VCaP (cell line): ENCODE data around the gene ZHX3.
"Not testable (repeated sequence)": the region's sequence is repeated elsewhere in the genome, so short reads cannot be mapped to it uniquely, and the experiment has no call there.

Experiments used
- H3K27ac ChIP-seq: fragments of 450-650 bp; 2 replicates; pipeline ENCODE4 v1.5.1; 2017
- CTCF ChIP-seq: fragments of 450-650 bp; conservative IDR thresholded peaks from 2 replicates; pipeline ENCODE4 v1.5.1; 2017; ENCODE audit warnings: mild to moderate bottlenecking, moderate library complexity

Gene ZHX3

GRCh38 chr20:41134362-41135186 is 183.0 kb downstream of the ZHX3 start:
- no peak for TF ChIP-seq CTCF
- H3K27ac ChIP-seq, result no peak overlapping the region

GRCh38 chr20:41133709-41134361 is 183.7 kb downstream of the ZHX3 start:
- H3K27ac ChIP-seq, result no peak overlapping the region
- no peak for TF ChIP-seq CTCF

GRCh38 chr20:41132388-41132775 is 185.1 kb downstream of the ZHX3 start:
- not testable (repeated sequence) for H3K27ac ChIP-seq

- no peak for TF ChIP-seq CTCF
- H3K27ac ChIP-seq, result no peak overlapping the region
Observed at GRCh38 chr20:41131594-41132387, 185.7 kb downstream of the ZHX3 start.
